NCI-H2227 (cell line): ENCODE measurements around the gene CCNC.

Source experiments
- DNase-seq: peaks from one replicate; lab custom pipeline; 2025; ENCODE audit not compliant: unreplicated experiment; lab: John Stamatoyannopoulos, UW

The CCNC gene, protein sequence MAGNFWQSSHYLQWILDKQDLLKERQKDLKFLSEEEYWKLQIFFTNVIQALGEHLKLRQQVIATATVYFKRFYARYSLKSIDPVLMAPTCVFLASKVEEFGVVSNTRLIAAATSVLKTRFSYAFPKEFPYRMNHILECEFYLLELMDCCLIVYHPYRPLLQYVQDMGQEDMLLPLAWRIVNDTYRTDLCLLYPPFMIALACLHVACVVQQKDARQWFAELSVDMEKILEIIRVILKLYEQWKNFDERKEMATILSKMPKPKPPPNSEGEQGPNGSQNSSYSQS

GRCh38 chr6:99568103-99568933 lies at the start of gene CCNC:
CCNC (minus strand) TSS chr6:99568660; CDS start chr6:99568527, 133 bp downstream.
- DNase-seq, result peak; percentile 97

GRCh38 chr6:99617131-99617530 lies 48.7 kb upstream of the CCNC start:
- no peak for DNase-seq

GRCh38 chr6:99614430-99615186 lies 46.1 kb upstream of the CCNC start:
- DNase-seq, result peak; percentile 52

- peak; percentile 64 for DNase-seq
Measured at GRCh38 chr6:99613705-99614429, 45.4 kb upstream of the CCNC start.

- peak; percentile 70 for DNase-seq
Measured at GRCh38 chr6:99613409-99613704, 44.9 kb upstream of the CCNC start.

DNA sequence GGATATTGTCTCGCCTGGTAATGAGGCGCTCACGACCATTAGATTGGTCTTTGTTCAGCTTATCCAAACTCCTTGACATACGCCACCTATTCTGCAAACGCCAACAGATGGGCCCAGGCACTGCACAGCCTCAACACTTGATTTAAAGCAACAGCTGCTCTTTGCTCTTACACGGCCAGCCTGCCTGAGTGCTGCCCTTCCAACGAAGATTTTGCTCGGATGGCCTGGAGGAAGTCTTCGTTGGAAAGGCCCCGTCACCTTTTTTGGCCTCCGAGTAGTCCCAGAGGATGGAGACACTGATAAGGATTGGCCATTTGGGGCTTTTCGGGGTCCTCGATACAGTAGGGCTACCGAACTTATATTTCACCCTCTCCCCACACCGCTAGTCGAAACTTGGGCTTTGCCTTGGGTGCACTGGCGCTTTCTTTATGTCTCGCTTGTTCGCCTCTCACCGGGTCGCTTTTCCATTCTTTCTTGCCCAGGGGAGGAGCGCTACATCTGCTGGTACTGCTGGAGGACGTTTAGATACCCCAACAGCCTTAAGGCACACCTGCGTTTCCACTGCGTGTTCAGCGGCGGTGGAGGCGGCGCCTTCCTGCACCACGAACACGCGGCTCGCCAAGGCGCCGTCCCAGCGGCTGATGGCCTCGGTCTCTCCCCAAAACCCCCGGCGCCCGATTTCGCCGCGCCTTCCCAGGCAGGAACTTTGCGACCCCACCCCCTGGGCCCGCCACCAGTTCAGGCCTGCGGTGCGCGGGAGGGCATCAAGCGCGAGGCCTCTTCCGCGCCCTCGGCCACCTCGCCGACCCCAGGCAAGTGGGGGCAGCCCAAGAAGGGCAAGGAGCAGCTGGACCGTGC lies 44.3 kb upstream of the CCNC start:
- DNase-seq, result no peak

GRCh38 chr6:99611148-99611547 lies 42.7 kb upstream of the CCNC start:
- no peak for DNase-seq

- DNase-seq, result no peak
Measured at GRCh38 chr6:99609905-99610489, 41.5 kb upstream of the CCNC start.

DNA sequence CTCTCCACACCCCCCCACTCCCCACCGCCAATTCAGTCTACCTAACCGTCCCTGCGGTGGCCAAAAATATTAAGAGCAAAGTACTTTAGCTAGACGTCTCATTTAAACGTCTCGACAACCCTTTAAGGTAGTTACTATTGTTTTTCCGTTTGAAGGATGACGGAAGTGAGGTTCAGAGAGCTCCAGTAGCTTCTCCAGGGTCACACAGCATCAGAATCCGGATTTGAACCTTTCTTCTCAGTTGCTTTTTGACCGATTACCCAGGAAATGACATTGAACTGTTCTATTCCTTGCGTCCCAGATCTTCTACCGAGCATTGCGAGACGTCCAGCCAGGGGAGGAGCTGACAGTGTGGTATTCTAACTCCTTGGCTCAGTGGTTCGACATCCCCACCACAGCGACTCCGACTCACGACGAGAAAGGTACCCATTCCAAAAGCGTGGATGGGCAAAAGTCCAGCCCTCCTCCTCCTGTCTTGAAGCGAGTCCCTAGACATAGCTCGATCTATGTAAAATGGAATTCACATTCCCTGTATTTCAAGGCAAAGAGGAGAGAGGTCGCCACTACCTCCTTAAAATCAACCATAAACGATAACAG lies 40.5 kb upstream of the CCNC start:
- DNase-seq, result no peak

- DNase-seq, result no peak
Measured at GRCh38 chr6:99608059-99608885, 39.8 kb upstream of the CCNC start.

- DNase-seq, result no peak
Measured at GRCh38 chr6:99607416-99608036, 39.1 kb upstream of the CCNC start.

- peak; percentile 24 for DNase-seq
Measured at GRCh38 chr6:99606656-99607415, 38.4 kb upstream of the CCNC start, which contains the start of gene PRDM13. PRDM13 (plus strand) TSS chr6:99606833; CDS start chr6:99607035, 202 bp downstream.

DNA sequence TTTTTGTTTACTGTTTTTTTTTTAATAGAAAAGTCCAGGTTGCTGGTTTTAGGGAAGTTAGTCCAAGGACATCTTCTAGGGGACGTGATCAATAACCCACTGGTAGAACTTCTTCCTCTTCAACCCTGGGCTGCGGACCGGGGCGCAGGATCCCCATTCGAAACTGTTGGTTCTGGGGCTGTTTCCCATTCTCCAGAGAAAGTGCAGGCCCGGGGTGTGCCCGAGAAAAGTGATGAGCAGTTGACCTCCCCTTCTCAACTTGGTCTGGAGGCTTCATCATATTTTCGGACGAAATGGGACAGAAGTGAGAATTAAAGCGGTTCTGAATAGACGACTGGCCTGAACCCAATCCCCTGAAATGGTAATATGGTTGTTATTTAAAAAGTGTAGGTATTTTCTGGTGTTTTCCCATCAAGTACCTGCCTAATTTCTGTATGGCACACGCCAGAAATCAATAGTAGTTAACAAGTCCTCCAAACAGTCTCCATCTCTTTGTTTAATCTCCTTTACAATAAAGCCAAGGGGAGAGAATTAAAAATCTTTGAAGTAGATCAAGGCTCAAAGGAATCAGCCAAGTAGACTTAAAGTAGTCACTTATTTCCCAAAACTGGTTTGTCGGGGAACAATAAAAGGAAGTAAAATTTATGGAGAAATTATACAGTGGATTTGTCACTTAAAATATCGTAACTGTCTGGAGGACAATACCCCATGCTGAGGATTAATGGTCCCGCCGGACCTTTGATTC lies 37.6 kb upstream of the CCNC start:
- no peak for DNase-seq

GRCh38 chr6:99605074-99605734 lies 36.7 kb upstream of the CCNC start:
- no peak for DNase-seq

DNA sequence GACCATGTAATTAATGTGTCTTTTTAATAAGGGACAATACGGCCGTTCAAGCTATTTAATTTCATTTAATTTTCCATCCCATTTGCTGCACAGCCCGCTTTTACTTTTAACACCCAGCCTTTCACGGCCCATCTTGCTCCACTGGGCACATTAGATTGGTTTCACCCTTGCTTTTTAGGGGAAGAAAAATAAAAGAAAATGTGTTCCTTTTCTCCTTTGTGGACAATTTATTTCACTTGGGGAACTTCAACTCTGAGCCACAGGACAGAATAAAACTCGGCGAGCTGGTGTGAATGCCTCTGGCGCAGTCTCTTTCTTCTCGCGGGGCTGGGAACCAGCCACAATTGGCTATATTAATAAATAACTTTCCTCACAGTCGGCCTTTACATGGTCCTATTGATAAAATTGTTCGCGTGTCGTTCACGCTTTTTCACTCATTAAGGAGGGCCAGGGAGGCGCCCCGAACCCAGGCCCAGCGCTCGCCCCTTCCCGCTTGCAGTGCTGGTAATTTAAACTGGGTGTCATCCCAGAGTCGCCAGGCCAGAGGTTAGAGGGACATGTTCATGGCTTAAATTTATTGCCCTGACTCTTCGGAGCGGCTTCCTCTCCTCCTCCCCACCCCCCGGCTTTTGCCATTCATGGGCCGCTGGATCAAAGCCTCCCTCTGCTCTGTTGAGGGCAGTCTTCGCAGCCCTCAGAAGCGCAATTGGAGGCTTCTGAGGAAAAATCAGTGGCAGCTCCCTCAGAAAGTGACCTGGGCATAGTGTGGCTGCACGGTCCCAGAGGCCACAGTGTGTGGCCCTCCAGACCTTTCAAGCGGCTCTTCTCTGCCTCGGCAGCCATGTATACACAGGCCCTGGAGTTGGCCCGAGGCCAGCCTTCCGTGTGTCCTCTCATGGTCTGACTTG lies 36.0 kb upstream of the CCNC start:
- no peak for DNase-seq
